Measurements from ENCODE around the gene LILRA6.
"Not testable (repeated sequence)": the region's sequence is repeated elsewhere in the genome, so short reads cannot be mapped to it uniquely, and the experiment has no call there.

GRCh38 chr19:54240372-54241336, 1.9 kb downstream of the LILRA6 start:
- not testable (repeated sequence) for TF ChIP-seq CTCF, POLR2A (IDR thresholded peaks at IDR 0.05)
